HG02678 (cell line): Measurements from ENCODE around the gene MEIKIN.
"Not testable (repeated sequence)": the region's sequence is repeated elsewhere in the genome, so short reads cannot be mapped to it uniquely, and the experiment has no call there.

Experiments used
- ATAC-seq: cut with Tn5 transposase; IDR thresholded peaks from one replicate; pipeline ENCODE4 v1.9.1; 2021; ENCODE audit warnings: mild to moderate bottlenecking, moderate library complexity; ENCODE audit not compliant: unreplicated experiment

MEIKIN gene

DNA sequence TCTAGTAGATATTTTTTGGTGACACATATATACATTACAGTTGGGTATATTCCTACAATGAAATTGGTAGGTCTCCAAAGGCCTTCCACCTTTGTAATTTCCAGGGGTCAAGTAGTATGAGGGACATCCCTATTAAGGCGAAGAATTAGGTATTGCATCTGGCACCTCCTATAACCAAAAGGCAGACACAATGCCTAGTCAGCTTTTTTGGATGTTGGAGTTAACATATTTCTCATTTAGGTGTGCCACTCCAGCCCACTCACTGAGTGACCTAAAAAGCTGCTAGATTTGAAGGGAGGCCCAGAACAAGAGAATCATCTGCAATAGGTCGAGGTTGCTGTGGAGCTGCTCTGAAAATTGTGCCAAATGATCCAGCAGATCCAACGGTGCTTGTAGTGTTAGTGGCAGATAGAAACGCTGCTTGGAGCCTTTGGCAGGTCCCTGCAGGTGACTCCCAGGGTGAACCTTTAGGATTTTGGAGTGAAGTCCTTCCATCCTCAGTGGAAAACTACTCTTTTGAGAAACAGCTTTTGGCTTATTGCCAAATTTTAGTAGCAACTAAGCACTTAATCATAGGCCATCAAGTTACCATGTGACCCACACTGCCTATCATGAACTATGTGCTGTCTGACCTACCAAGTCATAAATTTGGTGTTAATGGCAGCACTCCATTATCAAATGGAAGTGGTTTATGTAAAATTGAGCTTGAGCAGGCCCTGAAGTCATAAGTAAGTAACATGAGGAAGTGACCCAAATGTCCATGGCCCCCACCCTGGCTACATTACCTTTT is 132.9 kb downstream of the MEIKIN start:
- no peak for ATAC-seq

GRCh38 chr5:131810510-131811249 is 134.8 kb downstream of the MEIKIN start:
- peak; percentile 70 for ATAC-seq

- peak; percentile 93 for ATAC-seq
These were observed 148.4 kb downstream of the MEIKIN start, which contains the start of gene FNIP1 for GRCh38 chr5:131796793-131797693. TSS of gene FNIP1 (minus strand) at chr5:131797017. CDS start at chr5:131796921, 96 bp downstream.

GRCh38 chr5:131795879-131796792 is 149.3 kb downstream of the MEIKIN start:
- ATAC-seq = peak; percentile 15

- no peak for ATAC-seq
These were observed 150.2 kb downstream of the MEIKIN start for GRCh38 chr5:131795228-131795627.

- ATAC-seq = no peak
These were observed 150.9 kb downstream of the MEIKIN start for GRCh38 chr5:131794586-131794985.

GRCh38 chr5:131792896-131793295 is 152.6 kb downstream of the MEIKIN start:
- no peak for ATAC-seq

GRCh38 chr5:131791866-131792265 is 153.6 kb downstream of the MEIKIN start:
- ATAC-seq = no peak

DNA sequence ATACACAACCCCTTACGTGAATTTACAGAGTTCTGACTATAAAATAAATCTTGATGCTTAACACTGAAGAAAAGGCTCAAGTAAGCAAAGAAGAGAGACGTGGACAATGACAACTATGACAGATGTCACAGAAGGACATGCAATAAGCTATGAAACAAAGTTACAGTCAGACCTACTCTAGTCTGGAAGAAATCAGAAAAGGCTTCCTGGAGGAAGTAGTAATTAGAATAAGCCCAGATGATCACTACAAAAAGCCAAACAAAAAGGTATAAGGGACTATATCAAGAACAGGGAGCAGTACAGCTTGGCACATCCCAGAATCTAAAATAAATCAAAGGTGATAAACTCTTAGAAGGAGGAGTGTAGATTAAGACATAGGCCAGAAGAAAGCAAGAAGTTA is 154.9 kb downstream of the MEIKIN start:
- ATAC-seq = no peak

- ATAC-seq = no peak
These were observed 155.7 kb downstream of the MEIKIN start for GRCh38 chr5:131789765-131790164.

- no peak for ATAC-seq
These were observed 157.7 kb downstream of the MEIKIN start for GRCh38 chr5:131787736-131788135.

GRCh38 chr5:131786900-131787692 is 158.4 kb downstream of the MEIKIN start:
- ATAC-seq = no peak

DNA sequence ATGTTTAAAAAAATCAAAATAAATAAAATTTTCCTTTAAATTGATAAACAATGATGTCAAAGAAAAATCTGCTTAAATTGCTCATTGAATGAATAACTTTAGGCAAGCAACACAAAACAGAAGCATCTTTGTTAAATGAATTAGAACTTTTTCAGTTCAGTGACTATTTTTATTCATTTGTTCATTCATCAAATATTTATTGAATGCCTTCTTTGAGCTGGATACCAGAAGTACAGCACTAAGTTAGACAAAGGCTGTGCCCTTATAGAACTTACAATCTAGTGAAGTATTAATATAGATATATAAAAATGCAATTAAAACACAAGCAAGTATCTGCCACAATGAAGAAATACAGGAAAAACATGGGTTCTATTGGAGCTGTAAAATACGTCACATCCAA is 159.4 kb downstream of the MEIKIN start:
- ATAC-seq = no peak

DNA sequence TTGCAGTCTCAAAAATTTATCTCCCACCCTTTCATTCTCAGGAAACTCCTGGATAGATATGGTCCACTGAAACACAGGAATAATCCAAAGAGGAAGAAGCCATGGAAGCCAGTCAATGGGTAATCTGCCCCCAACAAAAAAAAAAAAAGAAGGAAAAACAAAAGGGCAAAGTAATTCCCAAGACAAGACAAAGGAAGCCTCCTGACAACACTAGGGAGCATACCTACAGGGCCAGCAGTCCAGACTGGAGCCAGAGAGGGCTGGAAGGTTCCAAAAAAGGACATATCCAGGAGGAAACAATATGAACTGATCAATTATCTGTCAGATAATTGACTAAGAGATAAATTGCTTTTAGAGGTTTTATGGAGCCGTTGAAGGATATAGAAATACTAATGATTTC is 161.6 kb downstream of the MEIKIN start:
- ATAC-seq = no peak

DNA sequence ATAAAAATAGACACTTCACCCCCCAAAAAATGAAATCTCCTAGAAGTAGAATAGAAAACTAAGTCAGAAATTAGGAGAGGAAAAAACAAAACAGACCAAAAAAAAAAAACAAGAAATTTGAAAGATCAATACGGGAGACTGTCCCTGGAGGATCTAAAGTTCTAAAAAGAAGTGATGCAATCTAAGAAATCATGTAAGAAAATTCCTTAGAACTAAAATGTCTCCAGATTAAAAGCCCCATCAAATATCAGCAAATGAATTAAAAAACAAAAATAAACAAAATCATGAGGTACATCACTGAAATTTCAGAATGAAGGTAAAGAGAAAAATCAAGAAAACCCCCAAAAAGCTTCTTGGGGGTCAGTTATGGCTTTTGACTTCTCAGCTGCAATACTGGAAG is 162.1 kb downstream of the MEIKIN start:
- no peak for ATAC-seq

DNA sequence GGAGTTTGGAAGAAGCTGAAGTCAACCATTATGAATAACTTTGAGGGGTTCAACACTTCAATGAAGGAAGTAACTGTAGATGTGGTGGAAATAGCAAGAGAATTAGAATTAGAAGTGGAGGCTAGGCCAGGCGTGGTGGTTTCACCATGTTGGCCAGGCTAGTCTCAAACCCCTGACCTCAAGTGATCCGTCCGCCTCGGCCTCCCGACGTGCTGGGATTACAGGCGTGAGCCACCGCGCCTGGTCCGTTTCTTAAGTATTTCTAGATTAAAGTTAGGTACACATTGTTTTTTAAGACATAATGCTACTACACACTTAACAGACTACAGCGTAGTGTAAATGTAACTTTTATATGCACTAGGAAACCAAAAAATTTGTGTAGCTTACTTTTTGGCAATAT is 162.7 kb downstream of the MEIKIN start:
- ATAC-seq = no peak

DNA sequence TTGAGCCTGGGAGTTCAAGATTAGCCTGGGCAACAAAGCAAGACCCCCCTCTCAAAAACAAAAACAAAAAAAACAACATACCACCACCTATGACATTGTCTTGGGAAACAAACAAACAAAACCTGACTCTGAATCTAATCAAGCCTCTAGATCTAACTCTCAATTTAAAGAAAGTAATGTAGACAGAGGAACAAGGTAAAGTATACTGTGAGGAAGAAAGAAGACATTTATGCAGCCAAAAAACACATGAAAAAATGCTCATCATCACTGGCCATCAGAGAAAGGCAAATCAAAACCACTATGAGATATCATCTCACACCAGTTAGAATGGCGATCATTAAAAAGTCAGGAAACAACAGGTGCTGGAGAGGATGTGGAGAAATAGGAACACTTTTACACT is 167.3 kb downstream of the MEIKIN start:
- not testable (repeated sequence) for ATAC-seq

DNA sequence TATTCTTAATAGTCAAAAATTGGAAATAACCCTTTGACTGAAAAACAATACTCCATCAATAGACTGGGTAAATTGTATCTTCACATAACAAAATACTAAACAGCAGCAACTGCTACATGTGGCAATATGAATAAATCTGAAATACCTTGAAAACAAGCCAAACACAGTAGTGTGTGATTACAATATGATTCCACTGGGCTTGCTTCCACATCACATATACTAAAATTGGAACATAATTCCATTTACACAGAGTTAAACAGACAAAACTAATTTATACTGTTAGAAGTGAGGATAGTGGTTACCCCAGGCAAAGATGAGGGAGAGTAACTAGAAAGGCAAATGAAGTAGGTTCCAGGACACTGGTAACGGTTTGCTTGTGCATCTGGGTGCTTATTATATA is 169.0 kb downstream of the MEIKIN start:
- ATAC-seq = no peak

GRCh38 chr5:131774652-131775367 is 170.7 kb downstream of the MEIKIN start:
- no peak for ATAC-seq
